HG03039 (cell line): Measurements from ENCODE around the gene FHAD1.

ENCODE experiments used
- ATAC-seq: cut with Tn5 transposase; IDR thresholded peaks from one replicate; pipeline ENCODE4 v1.9.1; 2021; ENCODE audit warnings: mild to moderate bottlenecking, moderate library complexity; ENCODE audit not compliant: unreplicated experiment

Gene FHAD1

GRCh38 chr1:15343729-15344128 is 96.7 kb downstream of the FHAD1 start:
- no peak for ATAC-seq

DNA sequence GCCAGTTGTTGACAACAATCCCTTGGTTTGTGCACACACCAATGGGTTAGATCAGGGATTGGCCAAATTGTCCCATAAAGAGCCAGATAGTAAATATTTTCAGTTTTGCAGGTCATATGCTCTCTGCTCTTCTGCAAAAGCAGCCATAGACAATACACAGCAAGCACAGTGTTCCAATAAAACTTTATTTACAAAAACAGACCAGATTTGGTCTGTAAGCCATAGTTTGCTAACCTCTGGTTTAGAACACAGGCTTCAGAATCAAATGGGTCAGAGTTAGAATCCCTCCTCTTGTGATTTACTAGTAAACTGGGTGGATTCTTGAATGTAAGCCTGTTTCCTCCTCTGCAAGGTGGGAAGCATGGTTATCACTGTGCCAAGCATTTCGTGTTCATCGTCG is 97.4 kb downstream of the FHAD1 start:
- ATAC-seq = no peak

GRCh38 chr1:15344800-15345704 is 98.0 kb downstream of the FHAD1 start:
- no peak for ATAC-seq

DNA sequence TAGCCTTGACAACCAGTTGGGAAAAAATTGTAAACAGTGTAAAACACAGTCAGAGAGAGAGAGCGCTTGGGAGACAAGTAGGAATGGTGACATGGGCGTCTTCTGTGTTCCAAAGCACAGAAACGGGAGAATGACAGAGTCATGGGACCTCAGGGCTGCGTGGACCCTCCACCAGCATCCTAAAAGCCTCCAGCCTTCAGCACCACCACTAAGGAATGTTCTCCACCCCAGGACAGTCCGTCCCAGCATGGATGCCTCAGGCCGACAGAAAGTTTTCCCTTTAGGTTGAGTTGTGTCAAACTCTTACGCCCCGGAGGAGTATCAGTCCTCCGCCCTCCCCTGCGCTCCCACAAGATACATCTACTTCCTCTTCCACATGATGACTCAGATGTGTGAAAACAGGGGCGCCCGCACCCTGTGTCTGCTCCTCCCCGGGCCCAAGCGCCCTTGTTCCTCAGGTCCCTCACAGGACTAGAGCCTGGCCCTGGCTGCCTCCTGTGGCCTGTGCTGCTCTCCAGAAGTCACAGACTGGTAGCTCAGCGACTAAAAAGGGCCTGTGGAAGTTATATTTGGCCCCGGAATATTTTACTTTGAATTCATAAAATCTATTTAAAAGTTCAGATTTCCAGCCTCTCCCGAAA is 98.8 kb downstream of the FHAD1 start:
- ATAC-seq = no peak

DNA sequence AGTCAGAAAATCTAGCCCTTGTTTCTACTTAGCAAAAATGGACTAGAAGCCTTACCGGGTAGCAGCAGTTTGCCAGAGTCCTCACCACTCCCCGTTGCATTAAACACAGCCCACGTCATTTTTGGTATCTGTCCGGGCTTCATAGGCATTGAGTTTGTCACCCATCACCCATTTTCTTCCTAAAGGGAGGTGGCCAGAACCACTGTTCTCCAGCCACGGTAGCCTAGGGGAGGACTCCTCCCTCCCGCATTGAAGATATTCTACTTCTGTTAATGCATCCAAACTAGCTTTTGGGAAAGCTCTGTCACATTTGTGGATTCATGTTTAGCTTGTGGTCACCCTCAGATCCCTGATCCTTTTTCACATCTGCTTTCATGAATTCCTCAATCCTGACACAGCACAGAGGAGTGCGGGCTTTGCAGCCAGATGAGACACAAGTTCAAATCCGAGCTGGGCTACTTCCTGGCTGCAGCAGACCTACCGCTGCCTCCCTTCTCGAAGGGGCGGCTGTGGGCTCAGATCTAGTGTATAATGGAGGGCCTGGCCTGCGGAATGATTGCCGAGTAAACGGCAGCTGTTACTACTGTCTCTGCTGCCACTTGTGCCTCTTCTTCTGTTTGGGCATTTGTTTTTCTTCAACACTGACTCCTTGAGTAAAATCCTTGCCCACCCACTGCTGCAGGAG is 99.5 kb downstream of the FHAD1 start:
- ATAC-seq = no peak

GRCh38 chr1:15347182-15347581 is 100.2 kb downstream of the FHAD1 start:
- no peak for ATAC-seq

DNA sequence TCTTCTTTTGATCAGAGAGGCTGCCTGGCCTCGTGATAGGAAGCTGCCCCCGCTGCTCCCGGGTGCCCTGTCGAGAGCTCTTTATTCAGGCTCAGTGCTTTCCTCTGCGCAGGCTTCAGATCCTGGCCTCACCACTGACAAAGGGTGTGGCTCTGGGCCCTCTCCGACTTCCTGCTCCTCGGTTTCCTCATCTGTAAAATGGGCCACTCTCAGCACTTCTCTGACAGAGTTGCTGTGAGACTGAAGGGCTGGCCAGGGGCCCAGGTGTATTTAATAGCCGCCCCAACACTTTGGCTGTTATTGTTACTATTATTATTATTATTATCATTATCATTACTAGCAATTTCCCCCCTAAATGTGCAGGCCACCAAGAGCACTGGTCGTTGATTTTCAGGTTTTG is 101.6 kb downstream of the FHAD1 start:
- no peak for ATAC-seq

DNA sequence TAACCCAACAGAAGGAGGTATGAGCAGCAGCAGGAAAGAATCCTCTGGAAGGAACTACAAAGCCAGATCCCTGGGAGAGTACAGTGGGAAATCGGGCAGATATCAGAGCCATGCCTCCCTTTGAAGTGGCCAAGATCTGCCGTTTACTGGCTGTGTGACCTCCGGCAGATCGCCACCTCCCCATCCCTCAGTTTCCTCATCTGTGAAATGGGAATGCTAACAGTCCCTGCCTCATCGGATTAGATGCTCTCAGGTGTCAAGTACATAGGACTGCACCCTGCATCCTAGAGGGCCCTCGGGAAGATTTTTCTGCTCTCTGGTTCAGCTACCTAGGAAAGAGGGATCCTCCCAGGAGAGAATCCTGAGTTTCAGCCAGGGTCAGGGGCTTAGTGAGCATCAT is 102.1 kb downstream of the FHAD1 start:
- no peak for ATAC-seq

GRCh38 chr1:15350151-15350550 is 103.1 kb downstream of the FHAD1 start:
- no peak for ATAC-seq

DNA sequence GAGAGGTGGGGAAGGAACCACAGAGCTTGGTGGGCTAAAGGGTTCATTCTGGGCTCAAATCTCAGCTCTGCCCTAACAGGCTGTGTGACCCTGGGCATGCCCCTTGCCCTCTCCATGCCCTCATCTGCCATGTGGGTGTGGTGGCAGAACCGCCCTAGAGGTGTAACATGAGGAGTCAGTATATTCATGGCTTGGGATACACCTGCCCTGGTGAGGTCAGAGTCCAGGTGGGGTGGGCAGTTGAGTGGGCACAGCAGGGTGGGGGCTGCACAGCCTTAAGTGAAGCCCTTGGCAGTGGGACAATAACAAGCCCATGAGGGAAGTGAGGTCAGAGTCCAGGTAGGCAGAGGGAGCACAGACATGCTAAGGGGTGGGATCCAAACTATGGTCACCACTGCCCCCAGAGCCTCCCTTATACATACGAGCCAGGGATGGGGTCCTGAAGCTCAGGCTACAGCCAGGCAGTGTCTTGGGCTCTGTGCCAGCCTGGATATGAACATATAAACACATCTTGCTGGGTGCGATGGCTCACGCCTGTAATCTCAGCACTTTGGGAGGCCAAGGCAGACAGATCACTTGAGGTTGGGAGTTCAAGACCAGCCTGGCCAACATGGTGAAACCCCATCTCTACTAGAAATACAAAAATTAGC is 103.7 kb downstream of the FHAD1 start:
- ATAC-seq = no peak

DNA sequence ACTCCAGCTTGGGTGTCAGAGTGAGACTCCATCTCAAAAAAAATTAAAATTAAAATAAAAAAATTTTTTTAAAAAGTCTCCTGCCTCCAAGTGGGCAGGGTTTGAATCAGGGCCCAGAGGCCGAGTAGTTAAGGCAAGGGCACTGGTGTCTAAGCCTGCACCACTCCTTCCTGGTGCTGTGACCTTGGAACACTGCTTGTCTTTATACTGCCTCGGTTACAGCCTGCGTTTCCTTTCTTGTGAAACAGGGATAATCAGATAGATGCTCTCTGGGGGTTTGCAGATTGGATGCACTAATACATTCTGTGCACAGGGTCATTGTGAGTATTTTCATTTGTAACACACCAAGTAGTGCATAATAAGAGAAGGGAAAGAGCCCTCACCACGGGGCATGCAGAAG is 104.3 kb downstream of the FHAD1 start:
- no peak for ATAC-seq

DNA sequence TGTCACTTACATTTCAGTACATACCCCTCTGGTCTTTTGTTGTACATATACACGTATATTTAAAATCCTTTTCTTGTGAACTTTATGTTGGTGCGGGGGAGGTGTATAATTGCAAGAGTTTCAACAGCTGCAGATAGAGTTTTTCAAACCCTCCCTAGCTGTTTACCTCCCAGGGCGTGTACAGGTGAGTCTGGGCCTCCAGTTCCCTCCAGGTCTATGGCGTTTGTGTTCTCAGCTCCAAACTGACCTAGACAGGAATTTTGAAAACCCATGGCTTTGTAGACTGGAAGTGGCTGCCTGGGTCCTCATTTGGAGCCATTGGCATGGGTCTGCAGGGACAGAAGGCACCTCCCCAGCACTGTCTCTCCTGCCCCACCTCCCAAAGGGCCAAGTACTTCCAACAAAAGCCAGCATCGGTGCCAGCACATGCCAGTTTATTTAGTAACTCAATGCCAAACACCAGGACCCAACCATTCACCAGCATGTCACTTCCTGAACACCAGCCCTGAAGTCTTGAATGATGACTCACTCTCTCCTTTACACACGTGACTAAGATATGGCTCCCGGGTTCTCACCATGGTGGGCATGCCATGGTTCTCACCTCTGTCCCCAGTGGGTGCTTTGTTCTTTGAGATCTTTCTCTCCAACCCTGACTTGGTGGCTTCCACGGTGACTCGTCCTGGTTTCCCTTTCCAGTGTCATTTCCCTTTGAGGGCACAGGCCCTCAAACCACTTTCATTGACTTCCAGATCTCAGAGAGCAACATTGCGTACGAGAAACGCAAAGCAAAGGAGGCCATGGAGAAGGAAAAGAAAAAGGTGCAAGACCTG is 105.3 kb downstream of the FHAD1 start:
- no peak for ATAC-seq

DNA sequence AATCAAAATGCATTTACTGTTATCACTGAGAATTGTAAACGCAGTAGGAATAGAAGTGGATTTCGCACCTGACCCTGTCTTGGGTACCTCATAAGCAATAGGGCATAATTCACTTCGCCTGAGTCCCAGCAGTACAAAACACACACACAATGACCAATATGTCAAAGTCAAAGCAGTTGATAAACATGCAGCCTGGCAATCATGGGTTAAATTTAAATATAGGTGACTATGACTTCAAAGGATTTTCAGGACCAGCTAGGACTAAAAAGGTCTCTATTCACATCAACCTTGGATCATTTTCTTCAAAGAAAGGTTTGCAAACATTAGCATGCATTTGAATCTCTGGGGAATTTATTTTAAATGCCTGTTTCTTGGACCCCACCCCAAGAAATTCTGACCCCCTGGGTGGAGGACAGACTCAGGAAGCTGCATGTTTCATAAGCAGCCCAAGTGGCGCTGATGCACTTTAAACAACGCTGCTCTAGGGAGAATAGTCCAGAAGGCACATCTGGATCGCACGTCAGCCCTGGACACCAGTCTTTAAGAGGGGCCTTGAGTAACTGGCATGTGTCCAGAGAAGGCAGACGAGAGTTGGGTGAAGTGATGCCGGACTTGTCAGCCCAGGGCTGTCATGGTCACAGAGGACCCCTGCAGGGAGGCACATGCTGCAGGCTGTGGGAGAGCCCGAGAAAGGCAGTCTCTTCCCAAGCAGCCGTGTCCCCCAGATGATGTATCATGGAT is 107.0 kb downstream of the FHAD1 start:
- ATAC-seq = no peak

DNA sequence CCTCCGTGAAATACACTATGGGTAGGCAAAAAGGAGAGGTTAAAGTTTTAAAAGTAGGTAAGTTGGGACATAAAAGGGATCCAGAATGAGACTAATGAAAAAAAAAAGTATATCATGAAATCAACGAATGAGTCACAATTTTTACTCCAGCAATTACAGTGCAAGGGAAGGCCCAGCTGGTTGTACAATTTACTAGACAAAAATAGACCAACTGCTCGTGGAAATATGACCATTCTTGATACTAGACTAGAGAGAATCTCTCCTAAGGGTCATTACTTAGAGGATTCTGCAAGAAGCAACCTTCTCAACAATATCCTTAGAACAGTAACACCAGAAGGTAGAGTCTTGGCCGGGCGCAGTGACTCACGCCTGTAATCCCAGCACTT is 107.5 kb downstream of the FHAD1 start:
- no peak for ATAC-seq

- no peak for ATAC-seq
Measured at GRCh38 chr1:15355968-15356625, 109.1 kb downstream of the FHAD1 start.

- ATAC-seq = no peak
Measured at GRCh38 chr1:15357612-15358207, 110.7 kb downstream of the FHAD1 start.

GRCh38 chr1:15358565-15359133 is 111.6 kb downstream of the FHAD1 start:
- ATAC-seq = no peak

- no peak for ATAC-seq
Measured at GRCh38 chr1:15360700-15361099, 113.7 kb downstream of the FHAD1 start.
